ENCODE data around the gene PLA2G2F. TPM values are rescaled to one million over a fixed set of nuclear protein-coding genes. Genes with fewer than 3 reads are reported as not detected.

Gene PLA2G2F
- total RNA-seq, 1 experiment from 2014 or later = not detected

DNA sequence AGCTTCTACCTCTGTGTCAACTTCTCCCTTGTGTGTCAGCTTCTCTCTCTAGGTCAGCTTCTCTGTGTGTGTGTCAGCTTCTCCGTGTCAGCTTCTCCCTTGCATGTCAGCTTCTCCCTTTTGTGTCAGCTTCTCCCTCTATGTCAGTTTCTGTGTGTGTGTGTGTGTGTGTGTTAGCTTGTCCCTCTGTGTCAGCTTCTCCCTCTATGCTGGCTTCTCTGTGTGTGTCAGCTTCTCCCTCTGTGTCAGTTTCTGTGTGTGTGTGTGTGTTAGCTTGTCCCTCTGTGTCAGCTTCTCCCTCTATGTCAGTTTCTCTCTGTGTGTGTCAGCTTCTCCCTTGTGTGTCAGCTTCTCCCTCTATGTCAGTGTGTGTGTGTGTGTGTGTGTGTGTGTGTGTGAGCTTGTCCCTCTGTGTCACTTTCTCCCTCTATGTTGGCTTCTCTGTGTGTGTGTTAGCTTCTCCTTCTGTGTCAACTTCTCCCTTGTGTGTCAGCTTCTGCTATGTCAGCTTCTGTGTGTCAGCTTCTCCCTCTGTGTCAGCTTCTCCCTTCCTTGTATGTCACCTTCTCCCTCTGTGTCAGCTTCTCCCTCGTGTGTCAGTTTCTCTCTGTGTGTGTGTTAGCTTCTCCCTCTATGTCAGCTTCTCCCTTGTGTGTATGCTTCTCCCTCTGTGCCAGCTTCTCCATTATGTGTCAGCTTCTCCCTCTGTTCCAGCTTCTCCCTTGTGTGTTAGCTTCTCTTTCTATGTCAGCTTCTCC lies 40.4 kb downstream of the PLA2G2F start:
- DNase-seq (ENCODE audit: low read depth, low spot score) (no peak), ATAC-seq (no peak)
- Histone ChIP-seq H3K27ac (ENCODE audit: low read length) (no peak overlapping the region), H3K27me3 (ENCODE audit: control insufficient read depth, insufficient read depth, low read length) (peaks cover 13% of the 10 kb centered on the region), H3K4me3 (ENCODE audit: low read depth in 2 of 2, low read length in 2 of 2) (no peak overlapping the region), H3K4me1 (ENCODE audit: control insufficient read depth, insufficient read depth, low read length) (no peaks in the 10 kb centered on the region), H3K9me3 (ENCODE audit: control insufficient read depth, insufficient read depth, low read depth, low read length) (no peaks in the 10 kb centered on the region), H3K36me3 (ENCODE audit: control insufficient read depth, insufficient read depth, low read length) (no peaks in the 10 kb centered on the region)
- ChIA-PET POLR2A (no interaction called here), CTCF (interaction anchor here (0.5 to 0.7 kb wide), 2 partner anchors 200 to 258 kb away, joined by 3 read pairs; no protein-coding TSS in a partner anchor)
- in situ Hi-C loops (cut with HindIII; ENCODE audit: low pct_unique_long_range_greater_than_20kb, low sequenced_read_pairs) (no loop called here), intact Hi-C loops (cut with micrococcal nuclease; ENCODE audit: unreplicated experiment) (no loop called here)
- TF ChIP-seq TCF7L2 (IDR thresholded peaks at IDR 0.05; ENCODE audit: low read depth, low read length) (no peak), SIN3A (IDR thresholded peaks at IDR 0.05; ENCODE audit: borderline replicate concordance, insufficient read depth, low read depth, low read length) (no peak), POLR2AphosphoS5 (IDR thresholded peaks at IDR 0.05; ENCODE audit: low read depth, low read length) (no peak)
- TF ChIP-seq, protein P1, sequence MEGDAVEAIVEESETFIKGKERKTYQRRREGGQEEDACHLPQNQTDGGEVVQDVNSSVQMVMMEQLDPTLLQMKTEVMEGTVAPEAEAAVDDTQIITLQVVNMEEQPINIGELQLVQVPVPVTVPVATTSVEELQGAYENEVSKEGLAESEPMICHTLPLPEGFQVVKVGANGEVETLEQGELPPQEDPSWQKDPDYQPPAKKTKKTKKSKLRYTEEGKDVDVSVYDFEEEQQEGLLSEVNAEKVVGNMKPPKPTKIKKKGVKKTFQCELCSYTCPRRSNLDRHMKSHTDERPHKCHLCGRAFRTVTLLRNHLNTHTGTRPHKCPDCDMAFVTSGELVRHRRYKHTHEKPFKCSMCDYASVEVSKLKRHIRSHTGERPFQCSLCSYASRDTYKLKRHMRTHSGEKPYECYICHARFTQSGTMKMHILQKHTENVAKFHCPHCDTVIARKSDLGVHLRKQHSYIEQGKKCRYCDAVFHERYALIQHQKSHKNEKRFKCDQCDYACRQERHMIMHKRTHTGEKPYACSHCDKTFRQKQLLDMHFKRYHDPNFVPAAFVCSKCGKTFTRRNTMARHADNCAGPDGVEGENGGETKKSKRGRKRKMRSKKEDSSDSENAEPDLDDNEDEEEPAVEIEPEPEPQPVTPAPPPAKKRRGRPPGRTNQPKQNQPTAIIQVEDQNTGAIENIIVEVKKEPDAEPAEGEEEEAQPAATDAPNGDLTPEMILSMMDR (IDR thresholded peaks at IDR 0.05) = no peak
- TF ChIP-seq, protein P2, sequence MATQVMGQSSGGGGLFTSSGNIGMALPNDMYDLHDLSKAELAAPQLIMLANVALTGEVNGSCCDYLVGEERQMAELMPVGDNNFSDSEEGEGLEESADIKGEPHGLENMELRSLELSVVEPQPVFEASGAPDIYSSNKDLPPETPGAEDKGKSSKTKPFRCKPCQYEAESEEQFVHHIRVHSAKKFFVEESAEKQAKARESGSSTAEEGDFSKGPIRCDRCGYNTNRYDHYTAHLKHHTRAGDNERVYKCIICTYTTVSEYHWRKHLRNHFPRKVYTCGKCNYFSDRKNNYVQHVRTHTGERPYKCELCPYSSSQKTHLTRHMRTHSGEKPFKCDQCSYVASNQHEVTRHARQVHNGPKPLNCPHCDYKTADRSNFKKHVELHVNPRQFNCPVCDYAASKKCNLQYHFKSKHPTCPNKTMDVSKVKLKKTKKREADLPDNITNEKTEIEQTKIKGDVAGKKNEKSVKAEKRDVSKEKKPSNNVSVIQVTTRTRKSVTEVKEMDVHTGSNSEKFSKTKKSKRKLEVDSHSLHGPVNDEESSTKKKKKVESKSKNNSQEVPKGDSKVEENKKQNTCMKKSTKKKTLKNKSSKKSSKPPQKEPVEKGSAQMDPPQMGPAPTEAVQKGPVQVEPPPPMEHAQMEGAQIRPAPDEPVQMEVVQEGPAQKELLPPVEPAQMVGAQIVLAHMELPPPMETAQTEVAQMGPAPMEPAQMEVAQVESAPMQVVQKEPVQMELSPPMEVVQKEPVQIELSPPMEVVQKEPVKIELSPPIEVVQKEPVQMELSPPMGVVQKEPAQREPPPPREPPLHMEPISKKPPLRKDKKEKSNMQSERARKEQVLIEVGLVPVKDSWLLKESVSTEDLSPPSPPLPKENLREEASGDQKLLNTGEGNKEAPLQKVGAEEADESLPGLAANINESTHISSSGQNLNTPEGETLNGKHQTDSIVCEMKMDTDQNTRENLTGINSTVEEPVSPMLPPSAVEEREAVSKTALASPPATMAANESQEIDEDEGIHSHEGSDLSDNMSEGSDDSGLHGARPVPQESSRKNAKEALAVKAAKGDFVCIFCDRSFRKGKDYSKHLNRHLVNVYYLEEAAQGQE (IDR thresholded peaks at IDR 0.05; ENCODE audit: insufficient read depth in 1 of 2, low read depth in 2 of 2, low read length in 1 of 2) = no peak
- no TSS peak for BruUV-seq (replicated peaks)

DNA sequence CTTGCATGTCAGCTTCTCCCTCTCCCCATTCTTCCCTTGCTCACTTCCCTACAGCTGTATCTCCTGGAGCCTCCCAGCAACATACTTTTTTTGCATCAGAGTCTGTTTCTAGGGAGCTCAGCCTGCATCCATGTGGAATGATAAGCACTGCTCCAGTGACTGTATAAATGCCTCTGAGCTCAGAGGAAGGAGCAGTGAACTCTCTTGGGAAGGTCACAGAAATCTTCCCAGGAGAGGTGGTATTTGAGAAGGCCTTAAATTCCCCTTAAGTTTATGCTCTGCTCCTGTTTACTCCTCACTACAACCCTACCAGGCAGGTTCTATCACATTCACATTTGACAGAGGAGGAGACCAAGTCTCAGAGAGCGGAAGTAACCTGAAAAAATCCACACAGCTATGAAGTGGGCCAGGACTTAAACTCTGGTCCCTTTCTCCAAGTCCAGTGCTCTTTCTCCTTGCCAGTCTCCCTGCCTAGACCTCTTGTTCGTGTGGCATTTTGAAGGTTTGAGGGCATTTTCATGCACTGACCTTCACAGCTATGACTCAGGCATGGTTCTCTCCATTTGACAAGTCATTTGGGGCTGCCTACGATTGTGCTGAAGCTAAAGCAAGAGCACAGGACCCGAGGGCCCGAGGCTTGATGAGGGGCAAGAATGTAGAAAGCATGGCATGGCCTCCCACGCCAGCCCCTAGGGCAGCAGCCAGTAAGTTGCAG lies 41.2 kb downstream of the PLA2G2F start:
- in situ Hi-C loops (cut with HindIII; ENCODE audit: low pct_unique_long_range_greater_than_20kb, low sequenced_read_pairs) = no loop called here
- ATAC-seq = no peak
- POLR2A ChIA-PET = no interaction called here

More for the DNA sequence above, 41.2 kb downstream of the PLA2G2F start:
- H3K4me1 ChIP-seq (ENCODE audit: control insufficient read depth, insufficient read depth, low read length) = no peaks in the 10 kb centered on the region
- H3K4me3 ChIP-seq (ENCODE audit: low read depth in 2 of 2, low read length in 2 of 2) = no peak overlapping the region
- no peaks in the 10 kb centered on the region for H3K9me3 ChIP-seq (ENCODE audit: control insufficient read depth, insufficient read depth, low read depth, low read length)
- no TSS peak for BruUV-seq (replicated peaks)
- no peaks in the 10 kb centered on the region for H3K36me3 ChIP-seq (ENCODE audit: control insufficient read depth, insufficient read depth, low read length)
- intact Hi-C loops (cut with micrococcal nuclease; ENCODE audit: unreplicated experiment) = no loop called here
- CTCF ChIA-PET = no interaction called here
- TF ChIP-seq TCF7L2 (IDR thresholded peaks at IDR 0.05; ENCODE audit: low read depth, low read length) (no peak), SIN3A (IDR thresholded peaks at IDR 0.05; ENCODE audit: borderline replicate concordance, insufficient read depth, low read depth, low read length) (no peak), POLR2AphosphoS5 (IDR thresholded peaks at IDR 0.05; ENCODE audit: low read depth, low read length) (no peak)
- TF ChIP-seq, protein P2 (IDR thresholded peaks at IDR 0.05; ENCODE audit: insufficient read depth in 1 of 2, low read depth in 2 of 2, low read length in 1 of 2) = no peak
- TF ChIP-seq, protein P1 (IDR thresholded peaks at IDR 0.05) = no peak
- peaks cover 14% of the 10 kb centered on the region for H3K27me3 ChIP-seq (ENCODE audit: control insufficient read depth, insufficient read depth, low read length)
- H3K27ac ChIP-seq (ENCODE audit: low read length) = no peak overlapping the region
- DNase-seq (ENCODE audit: low read depth, low spot score) = no peak
